K562 (cell line): ENCODE results near the gene DAPK2. TPM values are rescaled to one million over a fixed set of nuclear protein-coding genes. Genes with fewer than 3 reads are reported as not detected.
A peak's percentile ranks its signal among the peaks of the same experiment; 100 is the strongest.

ENCODE experiments used
- BCL6 ChIP-seq: fragments of 250-450 bp; sonication (Bioruptor Pico); IDR thresholded peaks from 2 replicates; pipeline ENCODE4 v1.4.0; 2020
- CHD2 ChIP-seq: IDR thresholded peaks from 2 replicates; pipeline ENCODE4 v1.6.1; 2011; ENCODE audit warnings: low read depth, low read length
- HDGF ChIP-seq: fragments of 450-650 bp; IDR thresholded peaks from 2 replicates; pipeline ENCODE4 v1.6.1; 2016
- JUND ChIP-seq, 2 experiments: IDR thresholded peaks; 2 replicates in 1 of 2; 3 replicates in 1 of 2; pipeline ENCODE4 v1.6.1; 2011; ENCODE audit warnings: borderline replicate concordance in 2 of 2, low read depth in 2 of 2, low read length in 2 of 2, improper control_type of control experiment in 1 of 2, missing biosample characterization in 1 of 2, missing genetic modification characterization in 1 of 2, missing genetic modification reagents in 1 of 2
- KAT7 ChIP-seq: sonication (generic); formaldehyde crosslinking; IDR thresholded peaks from 2 replicates; pipeline ENCODE4 v1.8.0; 2022; ENCODE audit warnings: missing genetic modification reagents, mild to moderate bottlenecking, borderline replicate concordance
- NFYB ChIP-seq: IDR thresholded peaks from 2 replicates; pipeline ENCODE4 v1.6.1; 2011; ENCODE audit warnings: mild to moderate bottlenecking, moderate library complexity; ENCODE audit not compliant: insufficient read length; ENCODE audit errors: extremely low read depth
- NUFIP1 ChIP-seq: fragments of 450-650 bp; IDR thresholded peaks from 2 replicates; pipeline ENCODE4 v1.6.1; 2018; ENCODE audit not compliant: partially characterized antibody
- PTBP1 ChIP-seq: fragments of 200-400 bp; formaldehyde crosslinking; IDR thresholded peaks from 2 replicates; pipeline ENCODE4 v1.6.1; 2017; ENCODE audit warnings: low read depth, low read length
- RAD51 ChIP-seq: fragments of 450-650 bp; IDR thresholded peaks from 2 replicates; pipeline ENCODE4 v1.7.1; 2016; ENCODE audit warnings: low read depth, mild to moderate bottlenecking, borderline replicate concordance
- RB1 ChIP-seq: fragments of 450-650 bp; IDR thresholded peaks from 2 replicates; pipeline ENCODE4 v1.6.1; 2017; ENCODE audit warnings: low read depth, mild to moderate bottlenecking
- RCOR1 ChIP-seq, 2 experiments: IDR thresholded peaks; 2 replicates each; pipeline ENCODE4 v1.6.1; 2012; ENCODE audit warnings: low read depth in 2 of 2, low read length in 2 of 2, borderline replicate concordance in 1 of 2, improper control_type of control experiment in 1 of 2
- RFX5 ChIP-seq: IDR thresholded peaks from 2 replicates; pipeline ENCODE4 v1.6.1; 2011; ENCODE audit warnings: low read depth, mild to moderate bottlenecking, improper control_type of control experiment, low read length
- SMARCB1 ChIP-seq: IDR thresholded peaks from 2 replicates; pipeline ENCODE4 v1.6.1; 2011; ENCODE audit warnings: improper control_type of control experiment, low read depth; ENCODE audit not compliant: insufficient read length
- SREBF1 ChIP-seq: fragments of 150-350 bp; IDR thresholded peaks from 2 replicates; pipeline ENCODE4 v1.6.1; 2014; ENCODE audit warnings: antibody characterized with exemption, low read depth, low read length, borderline replicate concordance
- TEAD2 ChIP-seq: fragments of 450-650 bp; IDR thresholded peaks from 2 replicates; pipeline ENCODE4 v1.6.1; 2016; ENCODE audit warnings: missing genetic modification characterization, control low read depth, missing compliant biosample characterization
- TRIM28 ChIP-seq: fragments of 450-650 bp; IDR thresholded peaks from 2 replicates; pipeline ENCODE4 v1.6.1; 2017
- YY1 ChIP-seq, 3 experiments: IDR thresholded peaks; 2 replicates each; pipeline ENCODE4 v1.6.1; 2011; ENCODE audit warnings: low read length in 2 of 3, mild to moderate bottlenecking in 2 of 3, moderate library complexity in 2 of 3, borderline replicate concordance in 1 of 3, control low read depth in 1 of 3, low read depth in 1 of 3; ENCODE audit not compliant: insufficient read depth in 3 of 3, insufficient replicate concordance in 2 of 3, control insufficient read depth in 1 of 3, insufficient read length in 1 of 3; ENCODE audit errors: extremely low read depth in 1 of 3
- polyA plus RNA-seq, 8 experiments: library from polyadenylated mRNA; depleted of rRNA in 4 of 8; stranded (reverse) in 5 of 8; unstranded in 3 of 8; fragments of >200 nt; fragmentation: Nextera tagmentation in 2 of 8; fragmentation: Illumina TruSeq in 1 of 8; extraction: Ambion mirVana in 2 of 8; extraction: Trizol in 1 of 8; gene quantifications; 2 replicates each; pipeline versions ENCODE4 v1.2.1 to v1.2.3, GENCODE V29; 2011 to 2014; ENCODE audit warnings: inconsistent platforms in 1 of 8, missing spikeins in 1 of 8
- total RNA-seq, 7 experiments: library from RNA; depleted of rRNA in 6 of 7; stranded (reverse); fragments of >200 nt in 6 of 7; fragmentation: Illumina TruSeq in 2 of 7; extraction: Trizol in 2 of 7; gene quantifications; 2 replicates each; pipeline versions ENCODE4 v1.2.1 to v1.2.3, GENCODE V29; 2011 to 2021; ENCODE audit warnings: low replicate concordance in 1 of 7
- TF ChIP-seq, protein P1 (sequence below): fragments of 450-650 bp; IDR thresholded peaks from 2 replicates; pipeline ENCODE4 v1.6.1; 2017; ENCODE audit warnings: mild to moderate bottlenecking, moderate library complexity

Gene DAPK2
- total and polyA plus RNA-seq, 9 of the 15 experiments (the other 6 are each of a cell fraction or from before 2014, with no cell fraction given): 0.14 to 5.2 (median 2.2) TPM

DNA sequence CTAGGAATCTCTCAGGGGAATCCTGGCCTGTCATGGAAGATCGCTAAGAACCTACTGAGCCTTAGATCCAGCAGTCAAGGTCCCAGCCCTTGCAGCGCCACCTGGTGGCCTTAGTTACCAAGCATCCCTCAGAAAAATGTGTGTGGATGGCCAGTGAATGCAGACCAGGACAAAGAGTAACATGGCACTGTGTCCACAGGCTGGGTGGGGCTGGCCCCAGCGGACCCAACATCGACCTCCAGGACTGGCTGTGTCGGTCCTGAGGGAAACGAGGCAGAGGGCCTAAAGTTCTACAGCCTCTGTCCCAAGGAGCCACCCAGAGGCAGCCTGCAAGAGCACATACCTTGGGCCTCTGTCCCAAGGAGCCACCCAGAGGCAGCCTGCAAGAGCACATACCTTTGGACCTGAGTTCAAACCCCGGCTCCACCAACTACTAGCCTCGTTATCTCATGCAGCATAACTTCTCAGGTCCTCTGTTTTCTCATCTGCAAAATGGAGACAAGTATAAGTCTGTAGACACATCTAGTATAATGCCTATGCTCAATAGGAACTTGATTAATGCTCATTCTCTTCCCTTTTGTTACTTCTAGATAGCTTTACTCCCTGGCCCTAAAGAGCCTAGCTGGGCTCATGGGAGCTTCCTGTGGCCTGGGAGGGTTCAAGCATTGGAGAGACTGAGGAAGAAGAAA, 155.1 kb downstream of the DAPK2 start (continued):
- TF ChIP-seq, protein P1, sequence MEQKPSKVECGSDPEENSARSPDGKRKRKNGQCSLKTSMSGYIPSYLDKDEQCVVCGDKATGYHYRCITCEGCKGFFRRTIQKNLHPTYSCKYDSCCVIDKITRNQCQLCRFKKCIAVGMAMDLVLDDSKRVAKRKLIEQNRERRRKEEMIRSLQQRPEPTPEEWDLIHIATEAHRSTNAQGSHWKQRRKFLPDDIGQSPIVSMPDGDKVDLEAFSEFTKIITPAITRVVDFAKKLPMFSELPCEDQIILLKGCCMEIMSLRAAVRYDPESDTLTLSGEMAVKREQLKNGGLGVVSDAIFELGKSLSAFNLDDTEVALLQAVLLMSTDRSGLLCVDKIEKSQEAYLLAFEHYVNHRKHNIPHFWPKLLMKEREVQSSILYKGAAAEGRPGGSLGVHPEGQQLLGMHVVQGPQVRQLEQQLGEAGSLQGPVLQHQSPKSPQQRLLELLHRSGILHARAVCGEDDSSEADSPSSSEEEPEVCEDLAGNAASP: no peak
- TF ChIP-seq CHD2: no peak; the same call in 1 of the 2 replicates
- no peak for TF ChIP-seq PTBP1
- TF ChIP-seq BCL6 (CRISPR knock-in tag): no peak
- TF ChIP-seq NUFIP1: no peak
- peak in 1 of 3 experiments; percentile 59 for TF ChIP-seq YY1 (IDR thresholded peaks at IDR 0.05; ENCODE audit: borderline replicate concordance in 1 of 3, control insufficient read depth in 1 of 3, extremely low read depth in 1 of 3, insufficient read depth in 3 of 3, insufficient read length in 1 of 3, insufficient replicate concordance in 2 of 3, low read depth in 1 of 3, low read length in 2 of 3)
- TF ChIP-seq SMARCB1: no peak
- no peak for TF ChIP-seq RFX5
- TF ChIP-seq KAT7 (CRISPR knock-in tag): no peak
- no peak for TF ChIP-seq TRIM28
- TF ChIP-seq JUND (IDR thresholded peaks at IDR 0.05; ENCODE audit: borderline replicate concordance, low read depth, low read length): no peak
- TF ChIP-seq JUND (tag; IDR thresholded peaks at IDR 0.05; ENCODE audit: borderline replicate concordance, low read depth, low read length): peak; percentile 29; the same call in 1 of the 3 replicates
- no peak for TF ChIP-seq RAD51
- no peak; the same call in none of the 2 replicates for TF ChIP-seq HDGF
- peak; percentile 64; the same call in 1 of the 2 replicates for TF ChIP-seq RB1
- TF ChIP-seq NFYB: no peak
- peak in 1 of 2 experiments; percentile 67; a peak in 1 of 4 replicates for TF ChIP-seq RCOR1 (IDR thresholded peaks at IDR 0.05; ENCODE audit: borderline replicate concordance in 1 of 2, low read depth in 2 of 2, low read length in 2 of 2)
- TF ChIP-seq SREBF1: no peak
- TF ChIP-seq TEAD2: no peak; the same call in 1 of the 2 replicates
